KMS-11 (cell line): ENCODE data around the gene OR51B2.
A peak's percentile ranks its signal among the peaks of the same experiment; 100 is the strongest.

Source experiments
- H2AFZ ChIP-seq: fragments of 200-600 bp; sonication (generic); 2 replicates; pipeline ENCODE4 v1.6.1; 2016; ENCODE audit warnings: antibody characterized with exemption, mixed run types, low read depth
- H3K27ac ChIP-seq: fragments of 200-600 bp; sonication (generic); 2 replicates; pipeline ENCODE4 v1.6.1; 2016; ENCODE audit warnings: mild to moderate bottlenecking, mixed run types
- H3K27me3 ChIP-seq: fragments of 200-600 bp; sonication (generic); 2 replicates; pipeline ENCODE4 v1.6.1; 2017; ENCODE audit warnings: mild to moderate bottlenecking, low read depth, mixed run types, moderate library complexity; ENCODE audit not compliant: insufficient read depth
- H3K36me3 ChIP-seq: fragments of 200-600 bp; sonication (generic); 2 replicates; pipeline ENCODE4 v1.6.1; 2017; ENCODE audit warnings: mild to moderate bottlenecking, mixed run types; ENCODE audit not compliant: insufficient read depth
- H3K4me1 ChIP-seq: fragments of 200-600 bp; sonication (generic); 2 replicates; pipeline ENCODE4 v1.6.1; 2016; ENCODE audit warnings: mild to moderate bottlenecking, low read depth, mixed run types; ENCODE audit not compliant: poor library complexity, severe bottlenecking
- H3K4me2 ChIP-seq: fragments of 200-600 bp; sonication (generic); 2 replicates; pipeline ENCODE4 v1.7.0; 2016; ENCODE audit warnings: mild to moderate bottlenecking, mixed run types
- H3K4me3 ChIP-seq: fragments of 200-600 bp; sonication (generic); IDR thresholded peaks from 2 replicates; pipeline ENCODE4 v1.6.1; 2017; ENCODE audit warnings: low read depth, low read length, mixed read lengths; ENCODE audit not compliant: insufficient read depth
- H3K79me2 ChIP-seq: fragments of 200-600 bp; sonication (generic); 2 replicates; pipeline ENCODE4 v1.6.1; 2016; ENCODE audit warnings: low read depth, mixed run types; ENCODE audit not compliant: insufficient read depth
- H3K9ac ChIP-seq: fragments of 200-600 bp; sonication (generic); 2 replicates; pipeline ENCODE4 v1.6.1; 2016; ENCODE audit warnings: mild to moderate bottlenecking, mixed run types
- H4K20me1 ChIP-seq: fragments of 200-600 bp; sonication (generic); 2 replicates; pipeline ENCODE4 v1.6.1; 2016; ENCODE audit warnings: mild to moderate bottlenecking, mixed run types; ENCODE audit not compliant: insufficient read depth
- CTCF ChIP-seq: fragments of 200-600 bp; sonication (generic); conservative IDR thresholded peaks from 2 replicates; pipeline ENCODE4 v1.6.1; 2017; ENCODE audit warnings: low read depth, mild to moderate bottlenecking, antibody characterized with exemption, low read length, moderate library complexity, mixed read lengths

The OR51B2 gene

GRCh38 chr11:5283086-5283485, 41.0 kb downstream of the OR51B2 start:
- Histone ChIP-seq H3K79me2 (no peaks in the 10 kb centered on the region), H3K9ac (no peak overlapping the region), H3K4me2 (no peak overlapping the region), H3K27me3 (no peaks in the 10 kb centered on the region), H3K36me3 (no peaks in the 10 kb centered on the region), H3K27ac (no peak overlapping the region), H3K4me1 (peaks cover 14% of the 10 kb centered on the region), H3K4me3 (no peak overlapping the region), H2AFZ (no peak overlapping the region), H4K20me1 (no peaks in the 10 kb centered on the region)
- TF ChIP-seq CTCF: no peak

- no peak overlapping the region for H3K4me3 ChIP-seq
- H3K4me1 ChIP-seq: peaks cover 14% of the 10 kb centered on the region
- H3K9ac ChIP-seq: no peak overlapping the region
- no peaks in the 10 kb centered on the region for H3K36me3 ChIP-seq
- H3K4me2 ChIP-seq: no peak overlapping the region
- H2AFZ ChIP-seq: no peak overlapping the region
- no peak for TF ChIP-seq CTCF
- H3K79me2 ChIP-seq: no peaks in the 10 kb centered on the region
- H4K20me1 ChIP-seq: no peaks in the 10 kb centered on the region
- H3K27ac ChIP-seq: no peak overlapping the region
- no peaks in the 10 kb centered on the region for H3K27me3 ChIP-seq
Measured at GRCh38 chr11:5282628-5283027, 41.5 kb downstream of the OR51B2 start.

- no peak for TF ChIP-seq CTCF
- Histone ChIP-seq H3K9ac (no peak overlapping the region), H4K20me1 (no peaks in the 10 kb centered on the region), H2AFZ (no peak overlapping the region), H3K36me3 (no peaks in the 10 kb centered on the region), H3K27me3 (no peaks in the 10 kb centered on the region), H3K4me1 (peaks cover 14% of the 10 kb centered on the region), H3K27ac (no peak overlapping the region), H3K4me2 (no peak overlapping the region), H3K4me3 (no peak overlapping the region), H3K79me2 (no peaks in the 10 kb centered on the region)
Measured at GRCh38 chr11:5281596-5281995, 42.5 kb downstream of the OR51B2 start.

- Histone ChIP-seq H4K20me1 (no peaks in the 10 kb centered on the region), H3K4me2 (peak overlapping the region; percentile 3; the same call in 1 of the 2 replicates), H3K4me3 (no peak overlapping the region), H3K27me3 (no peaks in the 10 kb centered on the region), H2AFZ (peak overlapping the region; percentile 24; the same call in 1 of the 2 replicates), H3K4me1 (peaks cover 14% of the 10 kb centered on the region), H3K9ac (no peak overlapping the region), H3K36me3 (no peaks in the 10 kb centered on the region), H3K27ac (peak overlapping the region; percentile 27; the same call in 1 of the 2 replicates), H3K79me2 (no peaks in the 10 kb centered on the region)
- no peak for TF ChIP-seq CTCF
Measured at GRCh38 chr11:5280582-5281102, 43.5 kb downstream of the OR51B2 start.
